Activated T-cell treated with anti-CD3 and anti-CD28 coated beads, Interleukin-2, amount 50 U/mL, for 72 hours (primary cell): Measurements from ENCODE around the gene CDC34. TPM values are rescaled to one million over a fixed set of nuclear protein-coding genes. Genes with fewer than 3 reads are reported as not detected.

Source experiments
- ATAC-seq, 2 donors: fragments of 150-1000 bp; cut with Tn5 transposase; replicated peaks in 1 of 2; 2 replicates each; pipeline ENCODE4 v1.10.0; 2021; ENCODE audit warnings: moderate library complexity in 2 of 2, mild to moderate bottlenecking in 1 of 2
- DNase-seq, 2 donors: peaks; one replicate each; pipeline ENCODE4 v3.0.0; 2021 to 2022; ENCODE audit warnings: mixed read lengths in 1 of 2
- H3K27ac Mint-ChIP-seq: one replicate; pipeline ENCODE4 v1.8.0; 2022; ENCODE audit warnings: mild to moderate bottlenecking, moderate library complexity, mixed read lengths
- H3K27me3 Mint-ChIP-seq: one replicate; pipeline ENCODE4 v1.8.0; 2022; ENCODE audit warnings: low read depth, mixed read lengths
- H3K36me3 Mint-ChIP-seq, 2 donors: one replicate each; pipeline ENCODE4 v1.8.0; 2022; ENCODE audit warnings: mixed read lengths in 2 of 2, mild to moderate bottlenecking in 1 of 2; ENCODE audit not compliant: insufficient read depth in 2 of 2
- H3K4me1 Mint-ChIP-seq: one replicate; pipeline ENCODE4 v1.8.0; 2022; ENCODE audit warnings: low read depth, mixed read lengths
- H3K4me3 Mint-ChIP-seq, 2 donors: one replicate each; pipeline ENCODE4 v1.8.0; 2022; ENCODE audit warnings: mild to moderate bottlenecking in 2 of 2, mixed read lengths in 2 of 2, moderate library complexity in 2 of 2
- H3K9me3 Mint-ChIP-seq, 2 donors: one replicate each; pipeline ENCODE4 v1.8.0; 2022; ENCODE audit warnings: mixed read lengths in 2 of 2
- total RNA-seq, 2 donors: library from RNA; stranded (reverse); gene quantifications; one replicate each; pipeline ENCODE4 v1.2.3, GENCODE V29; 2022

The CDC34 gene
- total RNA-seq, 2 donors from 2014 or later = 48.4 to 56.1 TPM

- H3K27me3 Mint-ChIP-seq = no peaks in the 10 kb centered on the region
- peak overlapping the region; percentile 100 for H3K27ac Mint-ChIP-seq
- no peaks in the 10 kb centered on the region for H3K36me3 Mint-ChIP-seq
- no peaks in the 10 kb centered on the region for H3K9me3 Mint-ChIP-seq
- peaks cover 53% of the 10 kb centered on the region for H3K4me1 Mint-ChIP-seq
- ATAC-seq (peak; percentile 75 to 77), DNase-seq (peak; percentile 94)
- H3K4me3 Mint-ChIP-seq = peak overlapping the region; percentile 90 to 94
These were observed 24.9 kb upstream of the CDC34 start for GRCh38 chr19:506404-507285.

DNA sequence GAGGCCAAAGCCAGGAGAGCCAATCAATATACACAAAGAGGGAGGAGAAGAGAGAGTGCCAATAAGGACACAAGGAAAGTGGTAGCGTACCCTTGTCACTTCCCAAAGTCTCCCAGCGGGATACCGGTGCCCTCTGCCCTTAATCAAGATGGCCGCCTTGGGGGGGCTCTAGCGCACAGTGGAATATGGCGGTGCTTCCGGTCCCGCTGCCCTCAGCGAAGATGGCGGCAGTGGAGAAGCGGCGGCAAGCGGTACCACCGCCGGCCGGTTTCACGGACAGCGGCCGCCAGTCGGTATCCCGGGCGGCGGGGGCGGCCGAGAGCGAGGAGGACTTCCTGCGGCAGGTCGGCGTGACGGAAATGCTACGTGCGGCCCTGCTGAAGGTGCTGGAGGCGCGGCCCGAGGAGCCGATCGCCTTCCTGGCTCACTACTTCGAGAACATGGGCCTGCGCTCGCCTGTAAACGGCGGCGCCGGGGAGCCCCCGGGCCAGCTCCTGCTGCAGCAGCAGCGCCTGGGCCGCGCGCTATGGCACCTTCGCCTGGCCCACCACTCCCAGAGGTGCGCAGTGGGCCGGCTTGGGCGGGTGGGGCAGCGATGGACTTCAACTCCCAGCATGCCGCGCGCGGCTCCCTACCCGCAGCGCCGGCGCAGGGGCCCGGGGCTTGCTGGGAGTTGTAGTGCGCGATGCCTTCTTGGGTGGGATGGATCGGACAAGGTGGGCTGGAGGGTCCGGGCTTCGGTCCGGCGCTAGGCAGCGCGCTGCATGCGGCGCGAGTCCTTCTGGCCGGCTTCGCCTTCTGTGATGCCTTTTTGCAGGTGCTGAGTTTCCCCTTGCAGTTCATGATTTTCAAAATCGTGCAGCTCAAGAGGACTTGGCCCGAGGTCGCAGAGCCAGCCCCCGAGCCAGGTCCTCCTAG lies 24.0 kb upstream of the CDC34 start, which contains the start of gene TPGS1:
Gene TPGS1, plus strand, starts transcription at position 212 of the 918 bp plus-strand sequence. Its CDS starts 10 bp downstream, at position 222.
- Mint-ChIP-seq H3K27ac (peak within 1 kb of the TSS; percentile 100), H3K4me1 (peaks cover 56% of the 10 kb centered on the region), H3K36me3 (no peaks in the 10 kb centered on the region), H3K4me3 (peak within 1 kb of the TSS; percentile 90 to 94), H3K27me3 (no peaks in the 10 kb centered on the region), H3K9me3 (no peaks in the 10 kb centered on the region)
- DNase-seq (peak; percentile 90 to 91), ATAC-seq (peak; percentile 58 to 66)

DNA sequence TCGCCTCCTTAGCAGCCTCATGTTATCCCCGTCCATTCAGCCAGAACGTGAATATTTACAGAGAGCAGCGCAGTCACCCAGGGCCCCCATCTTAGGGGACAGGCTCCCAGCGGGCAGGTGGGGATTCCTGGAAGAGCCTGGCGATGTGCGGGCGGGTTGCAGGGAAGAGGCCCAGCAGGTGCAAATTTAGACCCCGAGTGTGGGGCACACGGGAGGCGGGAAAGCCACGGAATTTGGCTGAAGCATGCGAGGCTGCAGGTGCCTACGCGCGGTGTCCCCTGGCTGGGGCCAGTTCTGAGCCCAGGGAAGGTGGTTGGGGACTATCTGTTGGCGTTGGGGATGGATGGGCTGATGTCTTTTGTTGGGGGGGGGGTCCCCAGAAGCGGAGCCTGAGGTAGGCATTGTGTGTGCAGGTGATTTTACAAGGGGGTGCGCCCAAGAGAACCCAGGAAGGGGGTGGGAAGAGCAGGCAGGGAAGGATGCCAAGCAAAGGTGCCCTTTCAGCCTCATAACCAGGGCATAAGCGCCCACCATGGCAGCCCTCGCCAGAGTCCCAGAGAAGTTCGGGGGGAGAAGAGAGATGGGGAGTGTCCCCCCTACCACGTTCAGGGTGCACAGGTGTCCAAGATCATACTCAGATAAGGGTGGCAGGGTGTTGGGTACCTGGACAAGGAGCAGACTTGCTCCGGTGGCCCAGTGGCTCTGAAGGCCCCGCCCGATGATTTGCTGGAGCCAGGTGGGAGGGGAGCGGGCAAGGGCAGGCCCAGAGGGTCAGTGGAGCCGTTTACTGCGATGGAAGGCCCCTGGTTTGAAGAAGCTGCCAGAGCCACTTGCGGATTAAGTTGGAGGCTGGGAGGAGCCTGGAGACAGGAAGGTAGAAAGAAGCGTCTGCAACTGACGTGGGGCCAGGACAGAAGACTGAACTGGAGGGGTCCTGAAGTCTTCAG lies 23.1 kb upstream of the CDC34 start:
- H3K9me3 Mint-ChIP-seq = no peaks in the 10 kb centered on the region
- H3K4me1 Mint-ChIP-seq = peaks cover 53% of the 10 kb centered on the region
- H3K27ac Mint-ChIP-seq = peak overlapping the region; percentile 37
- H3K27me3 Mint-ChIP-seq = no peaks in the 10 kb centered on the region
- H3K36me3 Mint-ChIP-seq = no peaks in the 10 kb centered on the region
- ATAC-seq (no peak), DNase-seq (no peak)
- H3K4me3 Mint-ChIP-seq = peak overlapping the region; percentile 90 to 94

DNA sequence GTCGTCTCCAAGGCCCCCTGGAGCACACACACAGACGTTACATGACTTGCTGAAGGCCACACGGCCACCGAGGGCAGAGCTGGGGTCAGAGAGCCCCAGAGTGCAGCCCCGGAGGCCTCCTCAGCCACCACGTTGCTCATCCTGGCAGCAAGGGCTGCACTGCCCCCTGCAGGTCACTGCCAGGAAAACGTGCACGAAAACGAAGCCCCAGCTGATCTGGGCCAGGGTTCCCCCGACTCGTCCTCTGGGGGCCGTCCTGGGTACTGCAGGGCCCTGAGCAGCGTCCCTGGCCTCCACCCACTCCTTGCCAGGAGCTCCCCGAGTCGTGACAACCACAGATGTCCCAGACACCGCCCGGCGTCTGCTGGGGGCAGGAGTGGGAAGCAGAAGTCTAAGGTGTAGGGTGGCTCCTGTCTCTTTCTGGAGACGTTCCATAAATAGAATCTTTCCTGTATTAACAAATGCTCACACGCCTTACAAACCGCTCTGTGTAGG lies 20.9 kb upstream of the CDC34 start:
- Mint-ChIP-seq H3K9me3 (no peaks in the 10 kb centered on the region), H3K4me3 (peak overlapping the region; percentile 91 to 93), H3K27ac (peak overlapping the region; percentile 93), H3K27me3 (no peaks in the 10 kb centered on the region), H3K4me1 (peaks cover 49% of the 10 kb centered on the region), H3K36me3 (no peaks in the 10 kb centered on the region)
- peak; percentile 95 to 97 for DNase-seq
- peak; percentile 54 to 59 for ATAC-seq

DNA sequence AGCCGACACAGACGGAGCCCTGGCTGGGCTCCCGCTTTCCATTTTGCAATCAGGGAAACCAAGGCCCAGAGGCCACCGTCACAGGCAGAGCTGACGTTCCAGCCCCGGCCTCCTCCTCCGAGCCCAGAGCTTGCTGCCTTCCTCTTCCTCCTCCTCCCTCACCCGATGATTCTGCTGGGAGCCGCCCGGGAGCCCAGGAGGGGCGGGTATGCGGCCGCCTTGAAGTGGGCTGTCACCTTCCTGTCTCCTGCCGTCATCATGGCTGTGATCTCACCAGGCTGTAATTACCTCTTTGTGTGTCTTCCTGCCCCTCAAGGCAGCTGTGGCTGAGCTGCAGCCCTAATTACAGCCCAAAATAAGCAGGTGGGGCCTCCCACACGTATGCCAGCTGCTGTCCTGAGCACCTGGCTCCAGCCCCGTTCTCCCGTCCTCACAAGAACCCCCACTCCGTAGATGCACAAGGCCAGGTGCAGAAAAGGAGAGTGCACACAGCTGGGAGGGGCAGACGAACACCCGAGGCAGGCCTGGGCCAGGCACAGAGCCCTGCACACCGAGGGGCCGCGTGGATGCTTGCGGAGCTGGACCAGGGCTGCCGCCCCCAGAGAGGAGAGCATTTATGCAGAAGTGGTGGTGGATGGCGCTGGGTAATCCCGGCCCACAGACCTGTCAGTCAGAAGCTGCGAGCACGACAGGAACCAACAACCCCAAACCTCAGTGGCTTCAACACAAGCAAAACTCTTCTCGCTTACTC lies 20.3 kb upstream of the CDC34 start:
- peak; percentile 43 to 53 for ATAC-seq
- DNase-seq = peak; percentile 78 to 80
- Mint-ChIP-seq H3K27me3 (no peaks in the 10 kb centered on the region), H3K27ac (peak overlapping the region; percentile 93), H3K9me3 (no peaks in the 10 kb centered on the region), H3K4me3 (peak overlapping the region; percentile 91 to 93), H3K36me3 (no peaks in the 10 kb centered on the region), H3K4me1 (peaks cover 45% of the 10 kb centered on the region)

- ATAC-seq (no peak), DNase-seq (no peak)
- Mint-ChIP-seq H3K4me3 (no peak overlapping the region), H3K27me3 (no peaks in the 10 kb centered on the region), H3K36me3 (no peaks in the 10 kb centered on the region), H3K27ac (no peak overlapping the region), H3K4me1 (peaks cover 47% of the 10 kb centered on the region), H3K9me3 (no peaks in the 10 kb centered on the region)
These were observed 18.8 kb upstream of the CDC34 start for GRCh38 chr19:512547-513365.

- Mint-ChIP-seq H3K4me3 (no peak overlapping the region), H3K36me3 (no peaks in the 10 kb centered on the region), H3K4me1 (peaks cover 39% of the 10 kb centered on the region), H3K27ac (no peak overlapping the region), H3K27me3 (no peaks in the 10 kb centered on the region), H3K9me3 (no peaks in the 10 kb centered on the region)
- DNase-seq = no peak
- ATAC-seq = no peak
These were observed 18.0 kb upstream of the CDC34 start for GRCh38 chr19:513368-514165.

DNA sequence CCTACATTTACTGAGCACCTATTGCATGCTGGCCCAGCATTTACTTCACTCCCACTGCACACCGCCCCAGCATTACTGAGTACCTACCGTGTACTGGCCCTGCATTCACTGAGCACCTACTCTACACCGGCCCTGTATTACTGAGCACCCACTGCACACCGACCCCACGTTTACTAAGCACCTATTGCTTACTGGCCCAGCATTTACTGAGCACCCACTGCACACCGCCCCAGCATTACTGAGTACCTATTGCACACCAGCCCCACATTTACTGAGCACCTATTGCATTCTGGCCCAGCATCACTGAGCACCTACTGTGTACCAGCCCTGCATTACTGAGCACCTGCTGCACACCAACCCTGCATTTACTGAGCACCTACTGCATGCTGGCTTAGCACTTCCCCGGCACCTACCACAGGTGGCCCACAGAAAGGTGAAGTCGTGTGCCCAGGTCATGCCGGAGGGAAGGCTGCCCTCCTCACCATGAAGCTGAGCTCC lies 17.3 kb upstream of the CDC34 start:
- H3K27me3 Mint-ChIP-seq = no peaks in the 10 kb centered on the region
- no peak overlapping the region for H3K4me3 Mint-ChIP-seq
- no peak overlapping the region for H3K27ac Mint-ChIP-seq
- no peaks in the 10 kb centered on the region for H3K36me3 Mint-ChIP-seq
- DNase-seq (no peak), ATAC-seq (no peak)
- no peaks in the 10 kb centered on the region for H3K9me3 Mint-ChIP-seq
- peaks cover 32% of the 10 kb centered on the region for H3K4me1 Mint-ChIP-seq

- no peaks in the 10 kb centered on the region for H3K9me3 Mint-ChIP-seq
- no peaks in the 10 kb centered on the region for H3K27me3 Mint-ChIP-seq
- H3K27ac Mint-ChIP-seq = no peak overlapping the region
- peak in 1 of 2 donors; percentile 13 for ATAC-seq
- no peak overlapping the region for H3K4me3 Mint-ChIP-seq
- H3K36me3 Mint-ChIP-seq = no peaks in the 10 kb centered on the region
- H3K4me1 Mint-ChIP-seq = peaks cover 5% of the 10 kb centered on the region
- no peak for DNase-seq
These were observed 13.6 kb upstream of the CDC34 start for GRCh38 chr19:517721-518597.
